ENCODE results near the gene SEMA3D.
"Not testable (repeated sequence)": the region's sequence is repeated elsewhere in the genome, so short reads cannot be mapped to it uniquely, and the experiment has no call there.

SEMA3D gene

DNA sequence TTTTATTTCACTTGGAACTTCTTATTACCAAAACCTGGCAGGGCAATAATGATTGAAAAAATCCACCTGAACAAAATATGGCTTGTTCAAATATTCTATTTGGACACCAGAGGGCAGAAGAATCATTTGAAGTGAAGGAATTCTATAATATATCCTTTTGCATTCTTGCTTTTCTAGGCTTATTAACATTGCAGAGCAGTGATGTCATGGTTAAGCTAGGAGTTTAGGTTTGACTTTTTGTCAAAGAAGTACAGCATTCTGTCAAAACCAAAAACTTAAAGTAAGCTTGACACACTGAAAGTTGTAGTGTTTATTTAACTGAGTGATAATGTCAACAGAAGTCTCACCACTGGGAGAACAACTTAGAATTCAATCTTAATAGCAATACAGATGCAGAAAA is 156.0 kb downstream of the SEMA3D start:
- DNase-seq (ENCODE audit: low read depth): no peak

DNA sequence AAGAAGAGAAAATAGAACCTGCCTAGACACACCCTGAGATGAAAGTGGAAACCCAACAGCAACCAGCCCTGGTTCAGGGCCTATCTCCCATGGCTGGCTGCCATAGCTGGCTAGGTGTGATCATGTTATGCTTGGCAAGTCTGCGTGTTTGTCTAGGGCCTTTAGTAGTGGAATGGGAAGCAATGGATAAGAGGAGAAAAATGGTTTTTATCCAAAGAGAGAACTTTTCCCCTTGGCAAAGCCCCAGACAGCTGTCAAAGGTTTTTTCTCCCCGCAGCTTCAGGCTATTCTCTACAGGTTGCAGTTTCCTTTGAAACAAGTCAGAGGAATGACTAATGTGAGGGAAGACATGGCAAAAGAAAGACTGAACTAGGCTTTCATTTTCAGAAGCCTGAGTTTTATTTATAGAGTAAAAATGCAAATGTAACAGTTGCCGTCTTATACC is 161.5 kb downstream of the SEMA3D start:
- no peak for DNase-seq (ENCODE audit: low read depth)

DNA sequence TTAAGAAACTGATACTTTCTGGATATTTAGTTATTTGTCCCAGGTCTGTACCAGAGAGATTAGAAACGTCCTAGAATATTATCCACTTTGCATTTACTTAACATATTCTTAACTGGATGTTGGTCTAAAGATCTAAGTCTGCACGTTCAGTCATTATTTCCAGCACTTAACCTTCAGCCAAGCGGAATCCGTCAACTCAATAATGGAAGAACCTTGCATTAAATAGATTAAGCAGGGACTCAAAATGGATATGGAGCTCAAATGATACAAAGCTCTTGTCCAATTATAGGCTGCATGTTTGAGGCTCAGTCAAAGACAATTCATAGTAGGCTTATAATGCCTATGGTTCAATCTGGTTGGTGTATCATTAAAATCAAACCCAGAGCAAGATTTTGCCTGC is 162.9 kb downstream of the SEMA3D start:
- DNase-seq (ENCODE audit: low read depth): no peak

DNA sequence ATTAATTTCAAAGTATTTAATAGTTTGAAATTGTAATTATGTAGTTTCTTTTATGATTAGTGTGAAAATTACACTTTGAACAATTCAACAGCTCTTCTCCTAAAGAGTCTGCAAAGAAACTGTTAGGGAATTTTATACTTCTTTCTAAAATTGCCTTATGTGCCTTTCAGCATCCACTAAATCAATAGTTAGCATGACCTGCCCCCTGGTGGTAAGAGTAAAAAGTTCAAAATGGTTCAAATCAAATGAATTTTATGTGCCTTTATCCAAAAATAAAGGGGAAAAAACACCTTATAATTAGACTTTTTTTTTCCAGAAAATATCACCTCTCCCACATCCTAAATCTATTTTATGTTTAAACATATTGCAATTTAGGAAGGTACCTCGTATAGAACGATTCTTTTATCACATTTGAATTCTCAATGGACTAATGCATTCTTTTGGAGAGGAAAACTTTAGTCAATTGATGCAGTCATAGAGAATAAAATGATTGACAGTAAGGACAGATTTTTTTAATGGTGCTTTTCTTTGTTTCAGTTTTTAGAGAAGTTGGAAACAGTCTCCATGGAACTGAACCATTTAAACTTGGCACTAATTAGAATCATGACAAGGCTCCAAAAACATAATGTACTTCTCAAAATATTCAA is 163.7 kb downstream of the SEMA3D start:
- no peak for DNase-seq (ENCODE audit: low read depth)

- DNase-seq (ENCODE audit: low read depth): no peak
Observed at GRCh38 chr7:85022064-85022697, 164.7 kb downstream of the SEMA3D start.

DNA sequence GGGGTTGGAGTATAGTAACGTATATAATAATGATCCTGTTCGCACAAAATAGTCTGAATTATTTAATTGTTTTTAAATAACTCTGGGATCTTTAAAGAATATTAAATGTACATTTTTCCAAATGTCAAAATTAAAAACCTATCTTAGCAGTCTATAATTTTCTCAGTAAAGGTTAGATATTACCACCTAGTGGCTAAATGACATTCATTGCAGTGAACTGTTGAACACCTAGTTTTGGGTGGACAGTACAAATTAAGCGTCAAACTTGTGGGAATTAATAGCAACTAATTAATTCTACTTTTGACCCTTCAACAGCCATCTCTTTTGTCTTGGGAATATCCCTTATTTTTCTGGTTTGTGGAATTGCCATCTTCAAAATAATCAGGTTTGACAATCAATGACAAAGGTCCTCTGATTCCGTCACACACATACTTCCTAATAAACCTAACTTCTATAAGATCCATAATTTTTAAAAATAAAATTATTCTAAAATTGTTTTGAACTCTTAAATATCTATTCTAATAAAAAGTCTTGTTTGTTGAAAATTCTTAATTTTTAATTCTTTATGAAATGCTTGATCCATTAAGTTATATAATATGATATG is 165.7 kb downstream of the SEMA3D start:
- no peak for DNase-seq (ENCODE audit: low read depth)

GRCh38 chr7:85019778-85020177 is 167.1 kb downstream of the SEMA3D start:
- no peak for DNase-seq (ENCODE audit: low read depth)

DNA sequence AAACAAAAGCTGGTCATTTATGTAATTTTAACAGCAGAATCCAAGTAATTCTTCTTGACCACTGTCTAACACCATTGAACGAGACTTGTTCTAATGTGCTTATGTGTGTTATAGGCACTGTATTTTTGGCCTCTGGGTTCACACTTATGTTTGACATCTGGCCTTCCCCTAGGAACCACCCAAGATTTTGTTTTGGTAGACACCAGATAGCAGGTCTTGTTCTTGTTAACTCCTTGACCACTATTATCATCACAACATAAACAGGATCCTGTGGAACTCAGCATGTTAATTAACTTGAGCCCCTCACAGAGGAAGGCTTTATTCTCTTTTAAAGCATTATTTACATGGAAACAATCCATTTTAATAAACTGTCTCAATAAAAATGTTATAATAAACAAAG is 167.7 kb downstream of the SEMA3D start:
- DNase-seq (ENCODE audit: low read depth): no peak

DNA sequence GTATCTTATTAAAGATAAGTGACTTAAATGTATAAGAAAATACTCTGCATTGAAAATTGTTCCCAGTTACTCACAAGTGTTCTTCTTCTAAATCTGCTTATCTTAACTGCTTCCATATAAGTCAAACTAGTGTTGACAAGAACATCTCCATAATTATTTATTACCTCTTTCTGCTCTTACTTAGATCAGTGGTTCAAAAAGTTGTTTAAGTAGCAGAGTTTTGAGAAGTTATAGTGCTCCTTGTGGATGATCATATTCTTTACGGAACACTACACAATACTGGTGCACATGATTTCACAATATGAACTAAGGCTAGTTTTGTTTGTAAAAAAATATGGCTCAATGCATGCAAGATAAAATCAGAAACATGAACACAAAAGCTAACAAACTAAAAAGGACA is 168.4 kb downstream of the SEMA3D start:
- no peak for DNase-seq (ENCODE audit: low read depth)

DNA sequence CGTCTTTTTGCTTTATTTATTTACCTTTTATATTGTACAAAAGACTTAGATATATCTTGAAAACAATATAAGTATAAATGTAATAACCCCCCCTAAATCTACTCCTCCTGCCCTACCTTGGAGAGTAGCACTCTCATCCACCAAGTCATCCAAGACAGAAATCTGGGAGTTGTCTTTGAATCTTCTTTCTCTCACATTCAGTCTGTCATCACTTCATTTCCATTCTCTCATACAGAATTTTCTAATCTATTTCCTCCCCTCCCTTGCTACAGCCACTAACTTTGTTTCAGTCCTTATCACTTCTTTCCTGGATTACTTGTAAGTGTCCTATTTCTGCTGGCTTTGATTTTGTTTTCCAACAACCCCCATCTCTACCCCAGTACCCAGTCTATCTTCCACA is 170.6 kb downstream of the SEMA3D start:
- no peak for DNase-seq (ENCODE audit: low read depth)

- DNase-seq (ENCODE audit: low read depth): no peak
Observed at GRCh38 chr7:85014936-85015660, 171.8 kb downstream of the SEMA3D start.

GRCh38 chr7:85011127-85011526 is 175.7 kb downstream of the SEMA3D start:
- no peak for DNase-seq (ENCODE audit: low read depth)

- DNase-seq (ENCODE audit: low read depth): no peak
Observed at GRCh38 chr7:85010306-85010705, 176.6 kb downstream of the SEMA3D start.

- DNase-seq (ENCODE audit: low read depth): no peak
Observed at GRCh38 chr7:85006754-85007153, 180.1 kb downstream of the SEMA3D start.

GRCh38 chr7:85004402-85004801 is 182.5 kb downstream of the SEMA3D start:
- no peak for DNase-seq (ENCODE audit: low read depth)

- DNase-seq (ENCODE audit: low read depth): no peak
Observed at GRCh38 chr7:85001495-85002345, 185.1 kb downstream of the SEMA3D start.

GRCh38 chr7:85000735-85001350 is 186.0 kb downstream of the SEMA3D start:
- no peak for DNase-seq (ENCODE audit: low read depth)

- DNase-seq (ENCODE audit: low read depth): no peak
Observed at GRCh38 chr7:84999450-84999849, 187.4 kb downstream of the SEMA3D start.

GRCh38 chr7:84998665-84999064 is 188.2 kb downstream of the SEMA3D start:
- DNase-seq (ENCODE audit: low read depth): no peak

DNA sequence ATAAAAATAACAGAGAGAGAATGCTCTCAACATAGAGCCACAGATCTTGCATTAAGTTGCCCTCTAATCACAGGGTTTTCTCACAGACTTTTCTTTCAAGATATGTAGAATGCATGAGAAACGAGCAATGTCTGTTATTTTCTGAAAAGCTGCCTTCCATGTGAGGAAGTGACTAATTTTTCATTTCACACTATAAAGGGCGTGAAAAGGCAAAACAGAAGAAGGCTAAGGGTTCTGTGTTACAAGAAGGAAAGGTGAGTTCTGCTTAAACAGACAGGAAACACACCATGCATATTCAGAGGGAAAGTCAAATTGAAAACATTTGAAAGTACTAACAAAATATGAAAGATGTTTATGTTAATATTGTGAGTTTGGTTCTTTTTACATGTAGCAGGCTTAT is 189.2 kb downstream of the SEMA3D start:
- DNase-seq (ENCODE audit: low read depth): no peak

- DNase-seq (ENCODE audit: low read depth): not testable (repeated sequence)
Observed at GRCh38 chr7:84992954-84993353, 193.9 kb downstream of the SEMA3D start.
